ENCODE data around the gene CDK5R1.

The CDK5R1 gene

DNA sequence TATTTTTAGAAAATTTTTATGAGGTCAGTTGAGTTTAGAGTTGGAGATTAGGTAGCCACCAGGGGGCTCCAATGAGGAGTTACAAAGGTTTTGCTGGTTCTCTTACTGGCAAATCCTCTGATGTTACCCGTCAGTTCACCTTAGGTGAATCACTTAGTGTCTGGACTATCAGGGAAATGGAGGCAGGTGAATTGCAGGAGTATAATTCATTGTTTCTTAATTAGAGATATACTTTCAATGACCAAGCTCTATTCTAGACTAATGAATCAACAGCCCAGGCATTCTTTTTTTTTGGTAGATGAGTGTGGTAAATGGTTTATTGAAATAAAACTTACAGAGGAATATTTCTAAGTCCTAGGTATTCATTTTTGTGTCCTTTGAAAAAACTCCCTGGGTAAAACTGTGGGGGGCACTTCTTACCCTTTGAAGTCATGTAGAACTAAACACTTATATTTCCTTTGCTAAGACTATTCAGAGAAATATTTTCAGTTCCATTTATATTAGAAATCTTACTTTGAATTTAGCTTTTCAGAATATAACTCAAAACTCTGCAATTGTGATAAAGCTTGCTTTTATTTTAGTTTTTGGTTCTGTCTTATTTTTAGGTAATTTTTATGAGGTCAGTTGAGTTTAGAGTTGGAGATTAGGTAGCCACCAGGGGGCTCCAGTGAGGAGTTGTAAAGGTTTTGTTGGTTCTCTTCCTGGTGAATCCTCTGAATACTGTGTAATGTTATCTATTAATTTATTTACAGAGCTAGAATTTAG lies 24.8 kb upstream of the CDK5R1 start:
- no peaks in the 10 kb centered on the region for H3K27me3 ChIP-seq (ENCODE audit: insufficient read depth, low read depth)
- no peak overlapping the region for H2AFZ ChIP-seq (ENCODE audit: low read depth)
- H3K4me3 ChIP-seq (IDR thresholded peaks at IDR 0.05; ENCODE audit: insufficient read depth, low read depth, low read length), result no peak overlapping the region
- H3K4me2 ChIP-seq, result no peak overlapping the region
- H3K27ac ChIP-seq, result peak overlapping the region; percentile 4; the same call in 1 of the 2 replicates
- peaks cover 46% of the 10 kb centered on the region for H4K20me1 ChIP-seq (ENCODE audit: insufficient read depth)
- peaks cover 50% of the 10 kb centered on the region; the same call in 1 of the 2 replicates for H3K36me3 ChIP-seq (ENCODE audit: insufficient read depth)
- TF ChIP-seq, protein P1, sequence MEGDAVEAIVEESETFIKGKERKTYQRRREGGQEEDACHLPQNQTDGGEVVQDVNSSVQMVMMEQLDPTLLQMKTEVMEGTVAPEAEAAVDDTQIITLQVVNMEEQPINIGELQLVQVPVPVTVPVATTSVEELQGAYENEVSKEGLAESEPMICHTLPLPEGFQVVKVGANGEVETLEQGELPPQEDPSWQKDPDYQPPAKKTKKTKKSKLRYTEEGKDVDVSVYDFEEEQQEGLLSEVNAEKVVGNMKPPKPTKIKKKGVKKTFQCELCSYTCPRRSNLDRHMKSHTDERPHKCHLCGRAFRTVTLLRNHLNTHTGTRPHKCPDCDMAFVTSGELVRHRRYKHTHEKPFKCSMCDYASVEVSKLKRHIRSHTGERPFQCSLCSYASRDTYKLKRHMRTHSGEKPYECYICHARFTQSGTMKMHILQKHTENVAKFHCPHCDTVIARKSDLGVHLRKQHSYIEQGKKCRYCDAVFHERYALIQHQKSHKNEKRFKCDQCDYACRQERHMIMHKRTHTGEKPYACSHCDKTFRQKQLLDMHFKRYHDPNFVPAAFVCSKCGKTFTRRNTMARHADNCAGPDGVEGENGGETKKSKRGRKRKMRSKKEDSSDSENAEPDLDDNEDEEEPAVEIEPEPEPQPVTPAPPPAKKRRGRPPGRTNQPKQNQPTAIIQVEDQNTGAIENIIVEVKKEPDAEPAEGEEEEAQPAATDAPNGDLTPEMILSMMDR (conservative IDR thresholded peaks at IDR 0.05; ENCODE audit: low read depth, low read length), result peak; percentile 69
- H3K9ac ChIP-seq, result no peak overlapping the region
- H3K4me1 ChIP-seq (ENCODE audit: low read depth, poor library complexity, severe bottlenecking), result peaks cover 28% of the 10 kb centered on the region
- H3K79me2 ChIP-seq (ENCODE audit: insufficient read depth, low read depth), result peaks cover 77% of the 10 kb centered on the region

DNA sequence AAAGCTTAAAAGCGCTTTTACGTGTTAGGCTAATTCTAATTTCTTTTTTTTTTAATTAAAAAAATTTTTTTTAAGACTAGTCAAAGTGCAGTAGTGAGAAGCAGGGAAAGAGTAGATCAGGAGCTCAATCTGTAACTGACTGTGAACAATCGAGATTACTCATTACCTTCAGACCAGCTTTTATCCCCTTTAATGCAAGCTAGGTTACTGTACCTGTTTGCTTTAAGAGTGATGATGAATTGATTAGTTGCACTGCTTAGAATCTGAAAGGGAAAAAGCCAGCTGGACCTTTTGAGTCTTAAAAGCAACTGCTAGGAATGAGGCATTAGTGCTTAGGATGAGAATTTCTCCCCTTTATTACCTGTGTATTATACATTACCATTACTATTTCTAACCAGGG lies 23.5 kb upstream of the CDK5R1 start:
- H3K36me3 ChIP-seq (ENCODE audit: insufficient read depth), result peaks cover 52% of the 10 kb centered on the region; the same call in 1 of the 2 replicates
- H4K20me1 ChIP-seq (ENCODE audit: insufficient read depth), result peaks cover 39% of the 10 kb centered on the region
- H3K9ac ChIP-seq, result no peak overlapping the region
- peaks cover 78% of the 10 kb centered on the region for H3K79me2 ChIP-seq (ENCODE audit: insufficient read depth, low read depth)
- H3K27me3 ChIP-seq (ENCODE audit: insufficient read depth, low read depth), result no peaks in the 10 kb centered on the region
- H3K4me3 ChIP-seq (IDR thresholded peaks at IDR 0.05; ENCODE audit: insufficient read depth, low read depth, low read length), result no peak overlapping the region
- peaks cover 18% of the 10 kb centered on the region for H3K4me1 ChIP-seq (ENCODE audit: low read depth, poor library complexity, severe bottlenecking)
- no peak overlapping the region for H3K4me2 ChIP-seq
- TF ChIP-seq, protein P1 (conservative IDR thresholded peaks at IDR 0.05; ENCODE audit: low read depth, low read length), result no peak
- no peak overlapping the region for H3K27ac ChIP-seq
- H2AFZ ChIP-seq (ENCODE audit: low read depth), result no peak overlapping the region

DNA sequence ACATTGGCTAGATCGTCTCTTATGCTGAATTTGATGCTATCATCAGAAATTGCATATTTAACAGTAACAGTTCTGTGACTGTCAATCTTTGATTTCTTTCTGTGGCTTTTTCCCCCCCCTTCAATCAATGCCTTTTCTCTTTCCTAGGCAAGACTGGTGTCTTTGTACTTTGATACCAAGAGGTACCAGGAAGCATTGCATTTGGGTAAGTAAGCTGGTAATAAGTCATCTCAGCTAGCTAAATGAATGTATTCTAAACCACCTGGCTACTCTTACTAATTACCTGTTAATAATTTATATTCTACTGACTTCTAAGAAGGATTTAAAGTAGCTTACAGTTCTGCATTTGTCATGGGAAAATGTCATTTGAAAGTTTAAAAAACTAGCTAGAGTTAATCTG lies 22.4 kb upstream of the CDK5R1 start:
- H3K36me3 ChIP-seq (ENCODE audit: insufficient read depth), result peaks cover 48% of the 10 kb centered on the region; the same call in 1 of the 2 replicates
- peaks cover 18% of the 10 kb centered on the region for H3K4me1 ChIP-seq (ENCODE audit: low read depth, poor library complexity, severe bottlenecking)
- H3K4me3 ChIP-seq (IDR thresholded peaks at IDR 0.05; ENCODE audit: insufficient read depth, low read depth, low read length), result no peak overlapping the region
- no peak overlapping the region for H2AFZ ChIP-seq (ENCODE audit: low read depth)
- no peak overlapping the region for H3K27ac ChIP-seq
- TF ChIP-seq, protein P1 (conservative IDR thresholded peaks at IDR 0.05; ENCODE audit: low read depth, low read length), result no peak
- H3K79me2 ChIP-seq (ENCODE audit: insufficient read depth, low read depth), result peaks cover 79% of the 10 kb centered on the region
- peaks cover 32% of the 10 kb centered on the region for H4K20me1 ChIP-seq (ENCODE audit: insufficient read depth)
- no peaks in the 10 kb centered on the region for H3K27me3 ChIP-seq (ENCODE audit: insufficient read depth, low read depth)
- no peak overlapping the region for H3K4me2 ChIP-seq
- no peak overlapping the region for H3K9ac ChIP-seq

DNA sequence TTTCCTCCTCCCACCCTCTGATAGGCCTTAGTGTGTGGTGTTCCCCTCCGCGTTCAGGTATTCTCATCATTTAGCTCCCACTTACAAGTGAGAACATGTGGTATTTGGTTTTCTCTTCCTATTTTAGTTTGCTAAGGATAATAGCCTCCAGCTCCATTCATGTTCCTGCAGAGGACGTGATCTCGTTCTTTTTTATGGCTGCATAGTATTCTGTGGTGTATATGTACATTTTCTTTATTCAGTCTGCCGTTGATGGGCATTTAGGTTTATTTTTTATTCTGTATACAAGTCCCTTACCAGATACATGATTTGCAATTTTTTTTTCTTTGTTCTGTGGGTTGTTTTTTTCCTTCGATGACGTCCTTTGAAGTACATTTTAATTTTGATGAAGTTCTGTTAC lies 18.8 kb upstream of the CDK5R1 start:
- TF ChIP-seq, protein P1 (conservative IDR thresholded peaks at IDR 0.05; ENCODE audit: low read depth, low read length), result no peak

More for the DNA sequence above, 18.8 kb upstream of the CDK5R1 start:
- Histone ChIP-seq H3K36me3 (ENCODE audit: insufficient read depth) (peaks cover 35% of the 10 kb centered on the region; the same call in 1 of the 2 replicates), H2AFZ (ENCODE audit: low read depth) (no peak overlapping the region), H3K79me2 (ENCODE audit: insufficient read depth, low read depth) (peaks cover 69% of the 10 kb centered on the region), H3K27me3 (ENCODE audit: insufficient read depth, low read depth) (no peaks in the 10 kb centered on the region), H3K27ac (no peak overlapping the region), H3K9ac (no peak overlapping the region), H4K20me1 (ENCODE audit: insufficient read depth) (peaks cover 10% of the 10 kb centered on the region), H3K4me3 (IDR thresholded peaks at IDR 0.05; ENCODE audit: insufficient read depth, low read depth, low read length) (no peak overlapping the region), H3K4me1 (ENCODE audit: low read depth, poor library complexity, severe bottlenecking) (no peaks in the 10 kb centered on the region), H3K4me2 (no peak overlapping the region)
